ENCODE data around the gene FGF8. TPM values are rescaled to one million over a fixed set of nuclear protein-coding genes. Genes with fewer than 3 reads are reported as not detected.

The FGF8 gene
- total and polyA plus RNA-seq, 2 donors (not counting 3 experiments of a cell fraction or from before 2014, with no cell fraction given) = 0.44 TPM; not detected in 1

GRCh38 chr10:101772895-101773761 is 2.8 kb downstream of the FGF8 start:
- Histone ChIP-seq H3K79me2 (ENCODE audit: control insufficient read depth, insufficient read depth, low read length) (no peaks in the 10 kb centered on the region), H3K4me3 (replicated peaks in 1 of 3; ENCODE audit: insufficient read depth in 1 of 3, low read depth in 1 of 3, low read length in 3 of 3) (no peak overlapping the region), H4K20me1 (replicated peaks; ENCODE audit: control insufficient read depth, extremely low read depth, insufficient read depth, low read length) (no peaks in the 10 kb centered on the region), H3K9me3 (replicated peaks; ENCODE audit: control insufficient read depth, insufficient read depth, low read length) (no peaks in the 10 kb centered on the region), H2AFZ (ENCODE audit: low read depth, low read length) (no peak overlapping the region), H3K27me3 (ENCODE audit: control insufficient read depth in 2 of 2, insufficient read depth in 2 of 2, low read length in 2 of 2) (peaks cover 69 to 72% of the 10 kb centered on the region in 2 experiments), H3K36me3 (ENCODE audit: control insufficient read depth in 2 of 2, extremely low read depth in 1 of 2, insufficient read depth in 2 of 2, low read length in 2 of 2) (no peaks in the 10 kb centered on the region), H3K9ac (replicated peaks; ENCODE audit: extremely low read depth, insufficient read depth, low read length) (no peak overlapping the region), H3K4me1 (ENCODE audit: control insufficient read depth, extremely low read depth, insufficient read depth, low read length) (no peaks in the 10 kb centered on the region), H3K27ac (ENCODE audit: insufficient read depth, low read depth, low read length) (no peak overlapping the region), H3K9me1 (replicated peaks; ENCODE audit: control insufficient read depth, extremely low read depth, insufficient read depth, low read length) (no peaks in the 10 kb centered on the region), H3K4me2 (ENCODE audit: insufficient read depth, low read length) (no peak overlapping the region)
- no TSS peak for BruUV-seq (replicated peaks)
- intact Hi-C loops (cut with micrococcal nuclease) = no loop called here
- ChIA-PET POLR2A (no interaction called here), CTCF (interaction anchor here (0.9 to 3.5 kb wide), 10 partner anchors 8 to 631 kb away, joined by 3 to 19 read pairs (median 4); no protein-coding TSS in a partner anchor)
- dilution Hi-C loops (cut with MboI; ENCODE audit: extremely low pct_ligation_motif_present, low sequenced_read_pairs) = no loop called here
- no peak for FAIRE-seq
- no peak for DNase-seq (ENCODE audit: low read depth, low spot score)
- TF ChIP-seq EZH2 (IDR thresholded peaks at IDR 0.05; ENCODE audit: borderline replicate concordance, low read depth, low read length, severe bottlenecking) (peak; percentile 81), GATA2 (IDR thresholded peaks at IDR 0.05; ENCODE audit: insufficient read depth, insufficient read length, low read depth, low read length) (no peak), MAX (IDR thresholded peaks at IDR 0.05; ENCODE audit: insufficient read depth, insufficient read length) (no peak), JUN (IDR thresholded peaks at IDR 0.05; ENCODE audit: borderline replicate concordance, insufficient read depth, insufficient read length, low read depth) (no peak)

Data from endothelial cell of umbilical vein (primary cell).